ENCODE data around the gene SNRPA.

DNA sequence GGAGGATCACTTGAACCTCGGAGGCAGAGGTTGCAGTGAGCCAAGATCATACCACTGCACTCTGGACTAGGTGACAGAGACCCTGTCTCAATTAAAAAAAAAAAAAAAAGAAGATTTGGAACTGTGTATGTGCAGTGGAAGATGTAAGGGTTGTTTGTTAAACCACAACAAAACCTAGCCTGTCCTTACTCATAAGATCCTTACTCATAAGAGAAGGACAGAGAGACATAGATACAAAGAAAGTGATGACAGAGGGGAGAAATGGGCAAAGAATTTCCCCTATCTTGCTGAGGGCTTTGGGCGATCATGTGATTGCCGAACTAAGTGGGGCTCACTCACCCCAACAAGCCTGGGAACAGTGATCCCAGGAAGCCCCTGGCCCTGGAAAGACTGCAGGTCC is 26.1 kb upstream of the SNRPA start:
- TF ChIP-seq, protein P1, sequence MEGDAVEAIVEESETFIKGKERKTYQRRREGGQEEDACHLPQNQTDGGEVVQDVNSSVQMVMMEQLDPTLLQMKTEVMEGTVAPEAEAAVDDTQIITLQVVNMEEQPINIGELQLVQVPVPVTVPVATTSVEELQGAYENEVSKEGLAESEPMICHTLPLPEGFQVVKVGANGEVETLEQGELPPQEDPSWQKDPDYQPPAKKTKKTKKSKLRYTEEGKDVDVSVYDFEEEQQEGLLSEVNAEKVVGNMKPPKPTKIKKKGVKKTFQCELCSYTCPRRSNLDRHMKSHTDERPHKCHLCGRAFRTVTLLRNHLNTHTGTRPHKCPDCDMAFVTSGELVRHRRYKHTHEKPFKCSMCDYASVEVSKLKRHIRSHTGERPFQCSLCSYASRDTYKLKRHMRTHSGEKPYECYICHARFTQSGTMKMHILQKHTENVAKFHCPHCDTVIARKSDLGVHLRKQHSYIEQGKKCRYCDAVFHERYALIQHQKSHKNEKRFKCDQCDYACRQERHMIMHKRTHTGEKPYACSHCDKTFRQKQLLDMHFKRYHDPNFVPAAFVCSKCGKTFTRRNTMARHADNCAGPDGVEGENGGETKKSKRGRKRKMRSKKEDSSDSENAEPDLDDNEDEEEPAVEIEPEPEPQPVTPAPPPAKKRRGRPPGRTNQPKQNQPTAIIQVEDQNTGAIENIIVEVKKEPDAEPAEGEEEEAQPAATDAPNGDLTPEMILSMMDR (IDR thresholded peaks at IDR 0.05; ENCODE audit: insufficient read depth, low read length, poor library complexity, severe bottlenecking), result no peak
- TF ChIP-seq EZH2phosphoT487 (conservative IDR thresholded peaks at IDR 0.05; ENCODE audit: low read length), result no peak
